Measurements from ENCODE around the gene PPM1M. TPM values are rescaled to one million over a fixed set of nuclear protein-coding genes. Genes with fewer than 3 reads are reported as not detected.

Gene PPM1M
- total and polyA plus RNA-seq, 4 donors: 18.2 to 53.6 (median 35.0) TPM

DNA sequence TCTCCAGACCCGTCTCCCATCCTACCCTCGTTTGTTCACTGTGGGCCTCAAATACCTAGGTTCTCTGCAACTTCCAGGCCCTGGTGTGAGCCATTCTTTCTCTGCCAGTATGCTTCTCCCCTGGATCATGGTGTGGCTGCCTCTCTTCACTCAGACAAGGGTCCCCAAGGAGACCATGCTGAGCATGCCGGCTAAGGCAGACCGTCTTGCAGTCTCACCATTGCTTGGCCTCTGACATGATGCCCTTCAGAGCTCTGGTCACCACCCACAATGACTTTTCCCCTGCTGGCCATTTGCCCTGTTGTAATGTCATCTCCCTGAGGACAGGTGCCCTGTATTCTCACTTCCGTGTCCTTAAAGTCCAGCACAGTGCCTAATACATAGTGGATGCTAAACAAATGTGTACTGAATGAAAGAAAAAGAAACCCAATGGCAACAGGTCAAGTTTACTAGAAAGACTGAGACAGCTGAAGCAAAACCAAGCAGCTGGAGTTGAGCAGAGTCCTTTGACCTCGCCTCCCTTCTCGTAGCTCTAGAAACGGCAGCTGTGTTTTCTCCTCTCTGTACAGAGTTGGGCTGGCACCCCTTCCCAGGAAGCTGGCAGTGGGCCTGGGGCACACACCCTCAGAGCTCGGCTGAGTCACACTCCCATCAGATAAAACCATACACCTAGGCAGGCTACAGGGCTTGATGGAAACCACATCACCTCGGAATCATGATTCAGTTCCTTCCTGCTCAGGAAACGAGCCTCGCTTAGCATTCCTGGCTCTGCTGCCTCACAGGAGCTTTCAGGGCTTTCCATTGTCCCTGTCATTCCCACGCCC, 28.8 kb upstream of the PPM1M start:
- Histone ChIP-seq H3K9ac (ENCODE audit: insufficient read depth in 1 of 2, low read length in 2 of 2) (peak overlapping the region in 1 of 2 donors; percentile 26), H3K27me3 (ENCODE audit: control insufficient read depth in 3 of 3, insufficient read depth in 3 of 3, low read length in 2 of 3) (no peaks in the 10 kb centered on the region), H3K36me3 (ENCODE audit: control insufficient read depth in 4 of 4, insufficient read depth in 4 of 4, low read length in 4 of 4) (peaks cover 10 to 30% (median 28%) of the 10 kb centered on the region in 4 donors), H3K27ac (ENCODE audit: low read depth in 1 of 2, low read length in 1 of 2) (peak overlapping the region; percentile 83 to 92), H3K4me3 (no peak overlapping the region), H3K9me3 (ENCODE audit: control insufficient read depth in 4 of 4, insufficient read depth in 3 of 4, low read length in 3 of 4) (no peaks in the 10 kb centered on the region), H3K4me1 (ENCODE audit: control insufficient read depth in 5 of 5, insufficient read depth in 5 of 5, low read length in 5 of 5) (peaks cover 6 to 37% (median 23%) of the 10 kb centered on the region in 5 donors)
- TF ChIP-seq, protein P1, sequence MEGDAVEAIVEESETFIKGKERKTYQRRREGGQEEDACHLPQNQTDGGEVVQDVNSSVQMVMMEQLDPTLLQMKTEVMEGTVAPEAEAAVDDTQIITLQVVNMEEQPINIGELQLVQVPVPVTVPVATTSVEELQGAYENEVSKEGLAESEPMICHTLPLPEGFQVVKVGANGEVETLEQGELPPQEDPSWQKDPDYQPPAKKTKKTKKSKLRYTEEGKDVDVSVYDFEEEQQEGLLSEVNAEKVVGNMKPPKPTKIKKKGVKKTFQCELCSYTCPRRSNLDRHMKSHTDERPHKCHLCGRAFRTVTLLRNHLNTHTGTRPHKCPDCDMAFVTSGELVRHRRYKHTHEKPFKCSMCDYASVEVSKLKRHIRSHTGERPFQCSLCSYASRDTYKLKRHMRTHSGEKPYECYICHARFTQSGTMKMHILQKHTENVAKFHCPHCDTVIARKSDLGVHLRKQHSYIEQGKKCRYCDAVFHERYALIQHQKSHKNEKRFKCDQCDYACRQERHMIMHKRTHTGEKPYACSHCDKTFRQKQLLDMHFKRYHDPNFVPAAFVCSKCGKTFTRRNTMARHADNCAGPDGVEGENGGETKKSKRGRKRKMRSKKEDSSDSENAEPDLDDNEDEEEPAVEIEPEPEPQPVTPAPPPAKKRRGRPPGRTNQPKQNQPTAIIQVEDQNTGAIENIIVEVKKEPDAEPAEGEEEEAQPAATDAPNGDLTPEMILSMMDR (IDR thresholded peaks at IDR 0.05; ENCODE audit: control extremely low read depth, extremely low read depth): no peak
- DNase-seq (peak; percentile 41 to 66 (median 57)), ATAC-seq (ENCODE audit: insufficient read depth, low FRiP score) (peak; percentile 70)
- WGBS, 2 donors: 32 to 34% methylated on average over 13 of the region's 13 CpGs

DNA sequence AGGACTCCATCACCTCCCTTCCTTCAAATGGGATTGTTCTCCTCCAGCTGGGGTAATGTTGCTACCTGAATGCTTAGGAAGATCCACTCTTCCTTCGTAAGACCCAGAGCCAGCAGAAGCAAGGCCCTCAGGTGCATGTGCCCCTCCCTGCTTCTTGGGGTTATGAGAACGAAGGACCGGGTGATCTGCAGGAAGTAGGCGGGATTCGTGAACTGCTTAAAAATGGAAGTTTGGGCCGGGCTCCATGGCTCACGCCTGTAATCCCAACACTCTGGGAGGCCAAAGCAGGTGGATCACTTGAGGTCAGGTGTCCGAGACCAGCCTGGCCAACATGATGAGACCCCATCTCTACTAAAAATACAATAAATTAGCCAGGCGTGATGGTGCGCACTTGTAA, 28.2 kb upstream of the PPM1M start:
- 46 to 52% methylated on average over 10 of the region's 10 CpGs for WGBS, 2 donors
- no peak for DNase-seq
- H3K36me3 ChIP-seq (ENCODE audit: control insufficient read depth in 4 of 4, insufficient read depth in 4 of 4, low read length in 4 of 4): peaks cover 10 to 25% (median 22%) of the 10 kb centered on the region in 4 donors
- no peak for ATAC-seq (ENCODE audit: insufficient read depth, low FRiP score)
- no peaks in the 10 kb centered on the region for H3K9me3 ChIP-seq (ENCODE audit: control insufficient read depth in 4 of 4, insufficient read depth in 3 of 4, low read length in 3 of 4)
- peak overlapping the region; percentile 83 to 92 for H3K27ac ChIP-seq (ENCODE audit: low read depth in 1 of 2, low read length in 1 of 2)
- H3K27me3 ChIP-seq (ENCODE audit: control insufficient read depth in 3 of 3, insufficient read depth in 3 of 3, low read length in 2 of 3): no peaks in the 10 kb centered on the region
- H3K4me3 ChIP-seq: no peak overlapping the region
- peak overlapping the region in 1 of 2 donors; percentile 13 for H3K9ac ChIP-seq (ENCODE audit: insufficient read depth in 1 of 2, low read length in 2 of 2)
- TF ChIP-seq, protein P1 (IDR thresholded peaks at IDR 0.05; ENCODE audit: control extremely low read depth, extremely low read depth): no peak
- peaks cover 6 to 37% (median 24%) of the 10 kb centered on the region in 5 donors for H3K4me1 ChIP-seq (ENCODE audit: control insufficient read depth in 5 of 5, insufficient read depth in 5 of 5, low read length in 5 of 5)

DNA sequence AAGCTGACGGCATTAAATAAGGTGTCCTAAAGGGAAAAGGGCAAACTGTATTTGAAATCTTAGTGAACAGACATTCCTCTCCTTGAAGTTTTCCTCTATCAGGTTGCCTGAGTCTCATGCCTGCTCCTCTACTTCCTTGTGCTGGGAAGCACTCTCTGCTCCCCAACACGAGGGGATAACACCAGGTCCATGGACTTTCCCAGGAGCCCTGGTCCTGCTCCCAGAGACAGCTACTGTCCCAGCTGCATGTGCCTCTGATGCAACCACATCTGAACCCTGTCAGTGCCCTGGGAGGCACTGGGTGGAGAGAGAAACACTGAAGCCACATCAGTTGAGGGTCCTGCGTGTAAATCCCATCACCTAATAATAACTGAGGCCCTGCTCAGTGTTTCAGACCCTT, 27.5 kb upstream of the PPM1M start:
- H3K36me3 ChIP-seq (ENCODE audit: control insufficient read depth in 4 of 4, insufficient read depth in 4 of 4, low read length in 4 of 4): peaks cover 8 to 21% (median 18%) of the 10 kb centered on the region in 4 donors
- DNase-seq (no peak), ATAC-seq (ENCODE audit: insufficient read depth, low FRiP score) (no peak)
- H3K4me3 ChIP-seq: no peak overlapping the region
- H3K9me3 ChIP-seq (ENCODE audit: control insufficient read depth in 4 of 4, insufficient read depth in 3 of 4, low read length in 3 of 4): no peaks in the 10 kb centered on the region
- WGBS, 2 donors: 63 to 67% methylated on average over 3 of the region's 3 CpGs
- peak overlapping the region; percentile 83 to 86 for H3K27ac ChIP-seq (ENCODE audit: low read depth in 1 of 2, low read length in 1 of 2)
- peaks cover 6 to 37% (median 24%) of the 10 kb centered on the region in 5 donors for H3K4me1 ChIP-seq (ENCODE audit: control insufficient read depth in 5 of 5, insufficient read depth in 5 of 5, low read length in 5 of 5)
- no peaks in the 10 kb centered on the region for H3K27me3 ChIP-seq (ENCODE audit: control insufficient read depth in 3 of 3, insufficient read depth in 3 of 3, low read length in 2 of 3)
- H3K9ac ChIP-seq (ENCODE audit: insufficient read depth in 1 of 2, low read length in 2 of 2): peak overlapping the region in 1 of 2 donors; percentile 23
- TF ChIP-seq, protein P1 (IDR thresholded peaks at IDR 0.05; ENCODE audit: control extremely low read depth, extremely low read depth): no peak
